HG03064 (cell line): ENCODE data around the gene FRK.

Experiments used
- ATAC-seq: cut with Tn5 transposase; IDR thresholded peaks from one replicate; pipeline ENCODE4 v1.9.1; 2021; ENCODE audit warnings: low read depth; ENCODE audit not compliant: unreplicated experiment

FRK gene

DNA sequence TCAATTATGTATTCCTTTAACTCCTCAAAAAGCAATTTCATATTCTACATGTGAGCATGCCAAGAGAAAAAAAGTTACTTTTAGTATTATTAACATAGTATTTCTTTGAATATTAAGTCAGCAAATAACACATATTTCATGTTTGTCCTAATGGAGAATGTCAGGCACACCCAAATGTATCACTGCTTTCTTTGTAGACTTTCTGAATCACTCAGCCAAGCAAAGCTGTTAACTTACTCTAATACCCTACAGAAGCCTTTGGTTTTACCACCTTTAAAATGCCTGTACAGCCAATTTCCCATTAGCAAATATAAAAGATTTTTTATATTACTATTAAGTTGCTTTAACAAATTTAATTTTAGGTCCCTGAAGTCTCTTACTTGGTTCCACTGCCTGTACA is 23.8 kb downstream of the FRK start:
- no peak for ATAC-seq

DNA sequence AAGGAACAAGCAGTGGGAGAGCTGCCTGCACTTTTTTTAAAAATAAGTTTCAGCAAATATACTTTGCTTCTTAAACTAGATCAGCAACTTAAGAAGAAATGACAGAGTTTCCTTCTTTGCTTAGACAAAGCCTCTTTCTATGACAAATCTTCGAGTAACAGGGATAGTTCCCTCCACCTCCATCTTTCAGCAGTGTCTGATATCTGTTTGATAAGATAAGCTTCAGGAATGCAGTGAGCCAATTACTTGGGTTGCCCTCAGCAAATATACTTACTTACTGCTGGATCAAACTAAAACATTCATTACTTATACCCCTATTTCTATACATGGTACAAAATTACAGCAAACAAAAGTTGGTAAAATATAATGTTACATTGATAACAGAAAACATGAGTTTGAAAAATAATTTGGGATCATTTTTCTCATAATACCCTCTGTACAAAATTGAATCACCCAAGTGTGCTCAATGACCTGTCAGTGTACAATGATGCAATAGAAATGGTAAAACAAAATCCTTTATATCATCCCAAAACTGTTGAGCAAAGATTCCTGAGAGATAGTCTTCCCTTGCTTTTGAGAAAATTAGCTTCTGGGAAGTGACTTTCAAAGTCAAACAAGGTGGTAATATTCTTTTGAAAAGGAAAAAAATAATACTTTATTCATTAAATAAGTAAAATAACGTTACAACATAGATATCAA is 24.5 kb downstream of the FRK start:
- no peak for ATAC-seq

DNA sequence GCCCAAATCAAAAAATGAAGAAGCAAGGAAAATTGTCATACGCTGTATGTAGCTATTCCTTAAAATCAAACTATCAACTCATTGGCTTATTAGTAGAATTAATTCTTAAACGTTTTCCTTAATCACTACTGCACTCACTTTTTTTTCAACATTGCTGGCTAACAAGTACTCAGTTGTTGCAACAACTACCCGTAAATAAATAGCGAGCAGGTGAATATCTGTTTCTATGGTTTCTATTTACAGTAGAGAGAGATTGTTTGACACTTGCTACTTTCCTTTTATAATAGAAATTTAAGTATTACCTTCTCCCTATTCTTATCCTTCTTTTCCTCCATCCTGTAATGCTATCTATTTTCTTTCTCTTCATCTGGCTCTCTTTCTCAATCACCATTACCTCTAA is 25.1 kb downstream of the FRK start:
- no peak for ATAC-seq

DNA sequence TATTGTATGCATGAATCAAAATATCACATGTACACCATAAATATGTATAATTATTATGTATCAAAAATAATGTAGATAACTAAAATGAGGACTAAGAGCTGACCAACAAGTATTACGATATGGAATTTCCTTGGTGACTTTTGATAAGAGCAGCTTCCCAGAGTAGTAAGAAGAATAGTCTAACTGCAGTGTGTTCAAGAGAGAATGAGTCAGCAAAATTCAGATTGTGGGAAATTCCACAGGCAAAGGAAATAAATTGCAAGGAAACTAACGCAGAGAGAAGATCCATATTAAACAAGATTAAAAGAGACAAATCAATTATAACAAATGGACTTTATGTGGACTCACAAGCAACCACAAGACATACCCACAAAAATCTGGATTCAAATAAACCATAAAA is 26.4 kb downstream of the FRK start:
- ATAC-seq = no peak

DNA sequence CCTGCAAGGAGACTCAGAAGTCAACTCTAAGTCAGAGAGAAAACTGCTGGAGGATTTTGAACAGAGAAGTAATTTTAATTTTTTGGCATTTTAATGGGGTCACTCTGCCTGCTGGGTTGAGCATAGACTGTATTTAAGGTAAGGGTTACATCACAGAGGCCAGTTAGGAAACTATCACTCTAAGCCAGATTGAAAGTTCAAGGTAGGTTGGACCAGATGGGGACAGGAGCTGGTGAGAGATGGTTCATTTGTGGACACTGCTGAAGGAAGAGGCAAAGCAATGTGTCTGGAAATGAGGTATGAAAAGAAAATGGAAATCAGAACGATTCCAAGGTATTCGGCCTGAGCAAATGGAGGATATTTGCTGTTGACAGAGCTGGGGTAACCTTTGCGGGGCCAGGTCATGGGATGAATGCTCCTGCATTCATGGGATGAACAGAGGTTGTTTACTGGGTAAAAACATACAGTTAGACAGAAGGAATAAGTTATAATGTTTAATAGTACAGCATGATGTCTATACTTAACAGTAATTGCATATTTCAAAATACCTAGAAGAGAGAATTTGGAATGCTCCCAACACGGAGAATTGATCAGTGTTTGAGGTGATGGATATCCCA is 26.9 kb downstream of the FRK start:
- ATAC-seq = no peak

DNA sequence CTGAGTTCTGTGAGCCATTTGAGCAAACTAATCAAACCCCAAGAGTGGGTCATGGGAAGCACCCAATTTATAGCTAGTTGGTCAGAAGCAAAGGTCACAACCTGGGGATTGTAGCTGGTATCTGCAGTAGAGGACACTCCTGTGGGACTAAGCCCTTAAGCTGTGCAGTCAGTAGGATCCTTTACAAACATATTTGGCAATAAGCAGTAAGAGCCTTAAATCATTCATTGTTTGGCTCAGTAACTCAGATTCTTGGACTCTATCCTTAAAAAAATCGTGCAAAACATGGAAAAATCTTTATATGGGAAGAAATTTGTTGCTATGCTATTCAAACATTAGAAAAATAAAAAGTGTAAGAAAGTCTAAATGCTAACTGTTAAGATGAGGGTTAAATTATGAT is 29.9 kb downstream of the FRK start:
- no peak for ATAC-seq

DNA sequence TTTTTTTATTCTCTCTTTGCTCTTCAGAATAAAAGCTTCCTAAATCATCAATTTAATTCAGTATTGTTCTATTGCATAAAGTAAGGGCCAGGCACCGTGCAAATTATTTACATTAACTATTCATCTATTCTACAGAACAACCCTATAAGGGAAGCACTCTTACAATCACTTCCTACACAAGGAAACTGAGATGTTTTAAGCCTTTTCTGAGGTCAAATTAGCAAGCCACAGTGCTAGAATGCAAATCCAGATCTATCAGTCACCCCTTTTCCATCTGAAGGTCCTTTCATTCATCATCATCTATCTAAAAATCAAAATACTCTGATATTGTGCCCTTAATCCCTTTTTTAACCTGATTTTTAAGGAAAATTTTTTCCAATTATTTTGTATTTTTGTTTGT is 31.2 kb downstream of the FRK start:
- ATAC-seq = peak; percentile 49

DNA sequence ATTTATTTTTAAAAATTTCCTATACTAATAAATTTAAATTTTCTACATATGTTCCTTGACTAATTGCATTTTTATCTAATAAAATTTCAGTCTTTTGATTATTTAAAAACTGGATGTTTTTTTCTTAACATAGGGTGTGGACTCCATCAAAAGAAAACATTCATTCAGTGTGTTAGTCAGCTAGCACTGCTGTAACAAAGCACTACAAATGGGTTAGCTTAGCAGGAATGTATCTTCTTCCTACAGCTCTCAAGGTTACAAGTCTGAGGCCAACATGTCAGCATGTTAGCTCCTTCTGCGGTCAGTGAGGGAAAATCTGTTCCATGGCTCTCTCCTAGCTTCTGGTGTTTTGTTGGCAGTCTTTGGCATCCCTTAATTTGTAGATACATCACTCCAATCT is 32.5 kb downstream of the FRK start:
- no peak for ATAC-seq

DNA sequence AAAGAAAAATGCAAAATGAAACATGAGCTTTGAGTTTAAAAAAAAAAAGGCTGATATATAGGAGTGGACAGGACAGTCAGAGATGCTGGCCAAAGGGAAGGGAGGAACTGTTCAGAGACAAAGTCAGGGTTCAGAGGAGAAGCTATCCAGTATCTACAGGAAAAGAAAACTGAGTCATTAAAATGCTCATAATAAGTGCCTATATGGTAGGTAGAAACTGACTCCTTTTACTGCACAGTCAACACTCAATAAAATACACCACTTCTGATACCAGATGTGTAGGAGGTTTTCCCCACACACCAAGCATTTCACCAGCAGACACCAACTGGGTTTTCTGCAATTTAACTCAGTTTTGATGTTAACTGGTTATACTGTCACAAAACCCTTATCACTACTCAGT is 32.9 kb downstream of the FRK start:
- ATAC-seq = no peak

DNA sequence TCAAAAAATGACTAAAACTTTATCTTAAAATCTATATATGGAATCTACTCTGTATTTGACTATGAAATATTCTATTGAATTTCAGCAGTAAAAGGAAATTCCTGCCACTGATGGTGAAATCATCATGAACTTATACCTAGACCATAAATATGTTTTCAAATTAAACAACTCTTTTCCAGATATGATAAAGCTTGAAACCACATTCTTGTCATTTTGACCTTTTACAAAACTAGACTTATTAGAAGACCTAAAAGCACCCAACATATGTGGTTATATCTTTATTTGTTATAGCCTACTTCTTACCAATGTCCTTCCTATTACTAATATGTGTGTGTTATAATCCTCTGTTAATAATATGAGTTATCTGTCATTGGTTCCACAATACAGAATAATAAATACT is 35.3 kb downstream of the FRK start:
- no peak for ATAC-seq

DNA sequence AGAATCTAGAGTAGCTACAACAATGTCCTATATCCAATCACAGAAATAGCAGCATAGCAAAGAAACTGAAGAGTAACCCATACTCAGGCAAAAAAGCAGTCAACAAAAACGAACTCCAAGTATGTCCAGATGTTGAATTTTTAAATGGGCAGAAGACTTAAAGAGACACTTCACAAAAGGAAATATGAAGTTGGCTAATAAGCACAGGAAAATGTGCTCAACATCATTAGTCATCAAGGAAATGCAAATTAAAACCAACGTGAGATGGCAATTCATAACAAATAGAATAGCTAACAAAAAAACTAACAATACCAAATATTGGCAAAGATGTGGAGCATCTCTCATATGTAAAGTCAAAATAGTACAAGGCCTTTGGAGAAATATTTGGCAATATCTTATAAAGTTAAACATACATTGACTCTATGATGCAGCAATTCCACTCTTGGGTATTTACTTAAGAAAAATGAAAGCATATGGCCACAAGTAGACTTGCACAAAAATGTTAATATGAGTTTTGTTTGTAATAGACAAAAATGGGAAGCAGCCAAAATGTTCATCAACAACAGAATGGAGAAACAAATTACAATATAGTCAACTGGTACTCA is 37.7 kb downstream of the FRK start:
- no peak for ATAC-seq

DNA sequence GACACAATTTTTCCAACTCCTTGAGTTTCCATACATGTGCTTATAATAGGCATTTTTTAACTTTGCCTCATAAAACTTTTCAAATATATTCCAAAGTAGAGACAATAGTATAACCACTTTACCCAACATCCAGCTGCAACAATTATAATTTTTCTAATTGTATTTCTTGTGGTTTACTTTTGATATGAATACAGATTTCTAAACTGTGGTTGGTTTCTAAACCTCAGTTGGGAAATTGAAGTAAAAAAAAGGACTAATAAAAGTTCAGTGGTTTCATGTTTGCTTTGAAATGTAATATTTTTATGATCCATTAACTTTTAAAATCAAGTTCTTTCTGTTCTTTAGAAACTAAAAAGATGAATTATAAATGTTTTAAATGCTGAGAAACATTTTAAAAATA is 40.0 kb downstream of the FRK start:
- no peak for ATAC-seq

DNA sequence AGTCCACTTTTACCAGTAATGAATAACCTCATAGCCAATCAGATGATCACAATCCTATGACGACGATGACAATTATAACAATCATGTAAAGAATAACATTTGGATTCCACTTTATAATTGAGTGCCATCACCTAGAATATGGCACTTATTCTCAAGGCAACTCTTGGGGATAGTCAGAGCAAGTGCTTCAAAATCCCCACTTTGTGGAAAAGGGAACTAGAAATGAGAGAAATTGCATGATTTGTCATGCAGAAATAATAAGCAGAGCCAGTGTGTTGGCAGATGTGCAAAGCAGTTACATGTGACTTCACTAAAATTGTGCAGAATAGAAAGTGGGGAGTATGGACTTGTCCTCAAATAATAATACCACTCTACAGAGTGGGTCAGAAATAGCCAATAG is 41.3 kb downstream of the FRK start:
- peak; percentile 78 for ATAC-seq

DNA sequence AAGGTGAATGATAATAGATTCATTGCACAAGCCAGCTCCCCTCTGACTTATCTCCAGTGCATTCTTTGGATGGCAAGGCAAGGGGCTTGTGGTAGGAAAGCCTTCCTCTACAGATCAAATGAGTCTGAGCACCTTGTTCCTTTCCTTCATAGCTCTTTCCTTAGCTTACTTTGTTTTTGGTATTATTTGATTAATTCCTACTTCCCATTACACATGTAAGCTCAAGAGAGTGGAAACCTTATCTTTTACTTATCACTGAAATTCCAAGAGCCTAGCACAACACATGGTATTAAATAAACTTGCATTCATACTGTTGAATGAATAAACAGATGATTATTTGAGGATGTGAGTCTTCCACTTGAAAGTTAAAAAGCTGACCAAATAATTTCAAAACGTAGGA is 41.7 kb downstream of the FRK start:
- ATAC-seq = peak; percentile 6

DNA sequence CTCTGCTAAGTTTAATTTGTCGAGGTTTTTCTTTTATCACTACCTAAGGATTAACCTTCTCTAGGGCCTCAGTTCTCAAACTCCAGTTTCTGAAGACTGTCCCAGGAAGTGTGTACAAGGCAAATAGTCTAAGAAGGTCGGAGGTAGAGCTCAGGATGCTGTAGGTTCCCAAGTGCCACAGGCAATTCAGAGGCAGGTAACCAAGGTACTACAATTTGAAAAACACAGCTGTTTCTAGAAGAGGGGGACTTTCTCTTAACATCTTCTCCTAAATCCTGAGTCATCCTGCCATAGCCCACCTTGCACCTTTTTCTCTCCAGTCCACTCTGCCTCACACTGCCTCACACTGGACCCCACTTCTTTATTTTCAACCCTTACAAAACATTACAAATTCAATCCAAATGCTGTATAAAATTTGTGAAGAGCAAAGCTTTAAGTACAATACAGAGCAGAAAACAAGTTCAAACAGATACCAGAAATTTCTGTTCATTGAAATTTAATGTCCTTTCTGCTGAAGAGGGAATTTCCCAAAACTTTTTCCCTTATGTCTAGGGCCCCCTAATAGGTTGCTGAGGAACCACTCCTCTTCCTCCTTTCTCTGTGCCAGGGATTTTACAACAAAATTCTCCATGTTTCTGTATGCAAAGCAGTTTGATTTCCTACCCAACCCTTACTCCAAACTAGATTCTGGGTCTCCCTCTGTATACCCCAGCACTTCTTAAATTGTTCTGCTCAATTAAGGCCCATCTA is 43.0 kb downstream of the FRK start:
- no peak for ATAC-seq

DNA sequence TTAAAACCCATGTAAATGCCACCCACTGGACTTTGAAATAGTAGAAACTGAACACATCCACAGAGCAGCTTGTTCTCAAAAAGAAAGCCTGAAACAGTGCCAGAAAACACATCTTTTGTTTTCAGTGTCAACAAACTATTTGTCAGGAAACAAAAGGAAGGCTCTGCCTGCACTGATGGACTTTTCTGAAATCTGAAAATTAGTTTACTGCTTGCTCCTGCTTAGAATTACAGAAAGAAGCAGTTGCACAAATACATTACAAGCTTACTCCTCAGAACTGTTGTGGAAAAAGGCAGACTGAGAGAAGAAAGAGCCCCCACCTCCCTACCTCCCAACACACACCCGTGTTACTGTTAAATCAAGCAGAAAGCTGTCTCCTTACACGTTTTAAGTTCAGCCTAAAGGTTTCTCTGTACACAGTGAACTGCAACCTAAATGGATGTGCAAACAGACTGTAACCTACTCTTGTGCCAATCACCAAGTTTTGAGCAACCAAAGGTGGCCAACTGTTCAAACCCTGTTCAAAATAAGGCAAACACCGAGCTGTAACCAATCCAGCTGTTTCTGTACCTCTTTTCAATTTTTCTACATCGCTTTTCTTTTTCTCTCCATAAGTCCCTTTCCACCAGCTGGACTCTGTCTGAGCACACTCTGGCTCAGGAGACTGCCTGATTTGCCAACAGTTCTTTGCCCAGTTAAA is 43.7 kb downstream of the FRK start:
- no peak for ATAC-seq

DNA sequence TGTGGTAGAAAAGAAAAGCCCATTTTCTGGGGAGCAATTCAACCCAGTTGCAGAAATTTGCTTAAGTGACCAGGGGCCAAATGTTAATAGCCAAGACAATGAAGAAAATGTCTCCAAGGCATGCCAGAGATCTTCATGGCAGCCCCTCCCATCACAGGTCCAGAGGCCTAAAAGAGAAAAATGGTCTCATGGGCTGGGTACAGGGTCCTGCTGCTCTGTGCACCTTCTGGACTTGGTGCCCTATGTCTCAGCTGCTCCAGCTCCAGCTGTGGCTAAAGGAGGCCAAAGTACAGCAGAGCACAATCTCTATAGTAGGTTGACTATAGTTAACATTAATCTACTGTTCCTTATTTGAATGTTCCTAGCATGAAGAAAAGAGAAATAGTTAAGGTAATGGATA is 44.7 kb downstream of the FRK start:
- no peak for ATAC-seq

DNA sequence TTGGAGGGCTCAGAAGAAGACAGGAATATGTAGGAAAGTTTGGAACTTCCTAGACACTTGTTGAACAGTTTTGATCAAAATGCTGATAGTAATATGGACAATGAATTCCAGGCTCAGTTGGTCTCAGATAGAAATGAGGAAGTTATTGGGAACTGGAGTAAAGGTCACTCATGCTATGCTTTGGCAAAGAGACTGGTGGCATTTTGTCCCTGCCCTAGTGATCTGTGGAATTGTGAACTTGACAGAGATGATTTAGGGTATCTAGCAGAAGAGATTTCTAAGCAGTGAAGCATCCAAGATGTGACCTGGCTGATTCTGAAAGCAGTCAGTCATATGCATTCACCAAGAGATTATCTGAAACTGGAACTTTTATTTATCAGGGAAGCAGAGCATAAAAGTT is 45.1 kb downstream of the FRK start:
- ATAC-seq = no peak

DNA sequence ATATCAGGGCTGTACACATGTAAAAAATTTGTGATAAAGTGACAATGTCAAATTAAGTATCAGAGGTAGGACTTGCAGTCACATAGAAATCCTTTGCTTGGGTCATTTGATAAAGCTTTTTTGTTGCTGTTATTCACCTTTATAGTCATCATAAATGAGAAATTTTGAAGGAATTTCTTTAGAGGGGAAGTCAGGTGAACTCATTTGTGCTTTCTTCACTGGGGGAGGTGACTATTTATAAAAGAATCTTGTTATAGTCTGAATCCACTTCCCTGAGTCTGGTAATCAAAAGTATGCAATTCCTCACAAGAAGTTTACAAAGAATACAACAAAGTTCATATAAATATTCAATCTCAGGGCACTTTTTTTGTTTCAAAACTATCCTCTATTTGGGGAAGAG is 47.7 kb downstream of the FRK start:
- no peak for ATAC-seq

DNA sequence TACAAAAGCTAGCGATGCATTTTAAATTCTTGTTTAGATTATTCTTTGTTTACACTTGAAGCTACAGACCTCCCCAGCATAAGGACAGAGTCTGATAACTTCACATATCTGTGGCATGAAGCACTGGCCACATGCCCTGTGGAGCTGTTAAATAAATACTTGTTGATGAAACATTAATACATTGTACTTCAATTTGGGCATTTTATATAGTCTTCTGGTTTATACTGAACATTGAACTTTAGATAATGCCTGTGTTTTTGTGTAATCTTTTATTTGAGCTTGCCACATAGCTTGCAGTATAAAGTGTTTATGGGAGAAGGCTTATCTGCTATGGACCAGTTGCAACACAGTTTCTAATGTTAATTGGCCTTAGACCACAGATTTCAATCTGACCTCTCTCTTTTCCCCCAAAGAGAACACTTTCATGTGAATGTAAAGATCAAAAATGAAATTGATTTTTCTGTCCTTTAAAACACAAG is 48.2 kb downstream of the FRK start:
- no peak for ATAC-seq

DNA sequence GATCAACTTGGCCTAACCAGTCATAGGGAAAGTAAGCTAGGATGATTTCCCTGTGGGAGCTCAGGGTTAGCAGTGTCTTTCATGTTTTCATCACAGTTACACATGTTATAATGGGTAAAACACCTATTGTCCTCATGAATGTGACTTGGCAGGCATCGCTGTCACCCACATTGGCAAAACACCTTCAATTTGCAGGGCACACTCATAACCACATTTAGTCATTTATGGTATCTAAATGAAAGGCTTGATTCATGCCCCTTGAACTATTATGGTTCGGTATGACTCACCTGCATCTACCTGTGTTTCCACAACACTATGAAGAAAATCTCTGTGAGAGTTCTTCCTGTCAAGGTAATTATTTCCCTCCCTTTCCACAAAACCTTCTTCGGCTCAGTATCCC is 49.2 kb downstream of the FRK start:
- peak; percentile 41 for ATAC-seq
